Uterus (tissue), 4 donors: Measurements from ENCODE around the gene FNIP2. TPM values are rescaled to one million over a fixed set of nuclear protein-coding genes. Genes with fewer than 3 reads are reported as not detected.
A peak's percentile ranks its signal among the peaks of the same experiment; 100 is the strongest.
"Not testable (repeated sequence)": the region's sequence is repeated elsewhere in the genome, so short reads cannot be mapped to it uniquely, and the experiment has no call there.

Experiments
- DNase-seq, 2 donors: peaks; one replicate each; pipeline ENCODE4 v3.0.0-alpha.2; 2019 to 2020
- H3K27ac ChIP-seq, 2 donors: fragments of 200-600 bp; sonication (generic); 1 replicate in 1 of 2; 2 replicates in 1 of 2; pipeline ENCODE4 v1.5.1; 2016 to 2018
- H3K27me3 ChIP-seq, 2 donors: fragments of 200-600 bp; sonication (generic); one replicate each; pipeline ENCODE4 v1.5.1; 2018 to 2019; ENCODE audit warnings: control low read depth in 1 of 2
- H3K36me3 ChIP-seq, 2 donors: fragments of 200-600 bp; sonication (generic); one replicate each; pipeline ENCODE4 v1.5.1; 2019; ENCODE audit warnings: control low read depth in 1 of 2
- H3K4me1 ChIP-seq, 2 donors: fragments of 200-600 bp; sonication (generic); one replicate each; pipeline ENCODE4 v1.5.1; 2018 to 2019; ENCODE audit warnings: control low read depth in 1 of 2
- H3K4me3 ChIP-seq, 2 donors: fragments of 200-600 bp; sonication (generic); 1 replicate in 1 of 2; 2 replicates in 1 of 2; pipeline ENCODE4 v1.5.1; 2018 to 2019; ENCODE audit warnings: mild to moderate bottlenecking in 1 of 2
- H3K9me3 ChIP-seq, 2 donors: fragments of 200-600 bp; sonication (generic); one replicate each; pipeline ENCODE4 v1.5.1; 2019; ENCODE audit warnings: control low read depth in 1 of 2
- CTCF ChIP-seq, 4 experiments: fragments of 200-600 bp in 2 of 4; fragments of 450-650 bp in 2 of 4; sonication (generic) in 2 of 4; IDR thresholded peaks; one replicate each; pipeline ENCODE4 v1.5.1; 2016 to 2019; ENCODE audit warnings: antibody characterized with exemption in 4 of 4, mild to moderate bottlenecking in 2 of 4, moderate library complexity in 1 of 4
- POLR2A ChIP-seq, 2 donors: fragments of 450-650 bp; IDR thresholded peaks; one replicate each; pipeline ENCODE4 v1.6.1; 2016; ENCODE audit warnings: antibody characterized with exemption in 2 of 2, mild to moderate bottlenecking in 1 of 2, moderate library complexity in 1 of 2
- intact Hi-C: fragments of 100-400 bp; cut with DNase I; formaldehyde crosslinking; loops from one replicate; pipeline ENCODE4 v1.15.1; 2023; ENCODE audit warnings: low total_unique reads
- total RNA-seq, 4 donors: library from RNA; depleted of rRNA in 3 of 4; stranded (reverse); fragments of >200 nt in 3 of 4; gene quantifications; one replicate each; pipeline versions ENCODE4 v1.1.0 to v1.2.4, GENCODE V29; 2014 to 2023
- donor health status: DM: yes; HTN: yes; CAD: no.

FNIP2 gene
- total RNA-seq, 4 donors from 2014 or later: 8.5 to 61.9 (median 29.6) TPM

DNA sequence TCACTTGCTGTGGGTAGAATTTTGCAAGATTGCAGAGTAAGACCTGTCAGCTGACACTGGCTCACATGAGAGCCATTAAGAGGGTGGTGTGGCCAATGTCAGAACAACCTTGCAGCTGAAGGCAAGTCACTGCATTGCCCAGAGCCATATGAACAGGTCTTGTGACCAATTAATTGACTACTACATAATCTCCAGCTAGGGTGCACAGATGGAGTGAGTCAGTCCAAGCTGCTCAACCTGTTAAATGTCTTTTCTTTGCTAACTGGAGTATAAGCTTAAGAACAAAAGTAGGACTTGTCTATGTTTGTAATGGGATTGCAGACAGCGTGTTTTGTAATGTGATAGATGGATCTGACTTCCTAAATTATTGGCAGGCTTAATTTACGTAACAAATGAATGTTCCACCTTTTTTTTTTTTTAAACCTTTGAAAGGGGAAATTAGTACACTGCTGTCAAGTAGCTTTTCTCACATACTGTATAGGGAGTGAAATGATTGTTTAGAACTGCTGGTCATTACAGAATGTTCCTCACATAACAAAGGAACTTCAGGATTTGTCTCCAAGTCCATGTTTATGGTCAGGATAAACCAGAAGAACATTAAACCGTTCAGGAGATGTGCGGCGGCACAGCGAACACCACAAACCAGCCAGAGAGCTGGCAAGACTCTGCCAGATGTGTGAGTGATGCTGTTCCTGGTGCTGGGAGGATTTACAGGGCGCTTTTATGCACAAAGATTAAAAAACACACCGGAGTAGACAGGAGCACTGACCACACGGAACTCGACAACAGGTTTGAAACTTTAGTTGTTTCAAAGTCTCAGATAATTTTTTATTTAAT is 37.0 kb downstream of the FNIP2 start:
- Histone ChIP-seq H3K4me1 (peaks cover 0 to 7% of the 10 kb centered on the region in 2 donors), H3K27ac (no peak overlapping the region), H3K4me3 (no peak overlapping the region), H3K36me3 (no peaks in the 10 kb centered on the region), H3K27me3 (no peaks in the 10 kb centered on the region), H3K9me3 (no peaks in the 10 kb centered on the region)
- DNase-seq: no peak
- no peak for TF ChIP-seq POLR2A (IDR thresholded peaks at IDR 0.05)
- TF ChIP-seq CTCF (IDR thresholded peaks at IDR 0.05): no peak
- intact Hi-C loops: no loop called here

DNA sequence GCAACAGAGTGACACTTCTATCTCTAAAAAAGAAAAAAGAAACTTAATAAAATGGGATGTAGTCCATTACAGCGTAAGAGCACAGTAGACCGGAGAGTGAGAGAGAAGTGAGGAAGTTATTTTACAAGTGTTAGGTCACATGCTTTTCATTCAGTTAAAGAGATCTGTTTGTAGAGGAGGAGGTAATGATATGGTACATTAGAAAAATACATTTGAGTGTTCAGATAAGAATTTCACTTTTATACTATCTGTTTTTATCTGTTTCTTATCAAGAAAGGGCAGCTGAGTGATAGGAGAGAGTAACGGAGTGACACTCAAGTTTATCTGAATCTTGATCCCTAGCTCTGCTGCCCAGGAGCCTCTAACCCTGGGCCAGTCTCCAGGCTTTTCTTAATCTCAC is 38.9 kb downstream of the FNIP2 start:
- Histone ChIP-seq H3K9me3 (no peaks in the 10 kb centered on the region), H3K27me3 (no peaks in the 10 kb centered on the region), H3K4me3 (no peak overlapping the region), H3K4me1 (peaks cover 5 to 13% of the 10 kb centered on the region in 2 donors), H3K36me3 (no peaks in the 10 kb centered on the region), H3K27ac (no peak overlapping the region)
- TF ChIP-seq CTCF (IDR thresholded peaks at IDR 0.05) (no peak), POLR2A (IDR thresholded peaks at IDR 0.05) (no peak)
- DNase-seq: no peak
- intact Hi-C loops: no loop called here

GRCh38 chr4:158808399-158808798 is 39.6 kb downstream of the FNIP2 start:
- intact Hi-C loops: no loop called here
- H3K27me3 ChIP-seq: no peaks in the 10 kb centered on the region
- H3K4me1 ChIP-seq: peaks cover 5 to 13% of the 10 kb centered on the region in 2 donors
- TF ChIP-seq CTCF (IDR thresholded peaks at IDR 0.05) (no peak), POLR2A (IDR thresholded peaks at IDR 0.05) (no peak)
- H3K36me3 ChIP-seq: no peaks in the 10 kb centered on the region
- H3K9me3 ChIP-seq: no peaks in the 10 kb centered on the region
- H3K4me3 ChIP-seq: no peak overlapping the region
- no peak overlapping the region for H3K27ac ChIP-seq
- no peak for DNase-seq

- DNase-seq, H3K9me3 ChIP-seq, H3K4me3 ChIP-seq, intact Hi-C loops, H3K27me3 ChIP-seq, H3K36me3 ChIP-seq: not testable (repeated sequence)
- Histone ChIP-seq H3K27ac (peak overlapping the region; percentile 30 to 78), H3K4me1 (peaks cover 5 to 13% of the 10 kb centered on the region in 2 donors)
Measured at GRCh38 chr4:158809208-158809607, 40.4 kb downstream of the FNIP2 start.

DNA sequence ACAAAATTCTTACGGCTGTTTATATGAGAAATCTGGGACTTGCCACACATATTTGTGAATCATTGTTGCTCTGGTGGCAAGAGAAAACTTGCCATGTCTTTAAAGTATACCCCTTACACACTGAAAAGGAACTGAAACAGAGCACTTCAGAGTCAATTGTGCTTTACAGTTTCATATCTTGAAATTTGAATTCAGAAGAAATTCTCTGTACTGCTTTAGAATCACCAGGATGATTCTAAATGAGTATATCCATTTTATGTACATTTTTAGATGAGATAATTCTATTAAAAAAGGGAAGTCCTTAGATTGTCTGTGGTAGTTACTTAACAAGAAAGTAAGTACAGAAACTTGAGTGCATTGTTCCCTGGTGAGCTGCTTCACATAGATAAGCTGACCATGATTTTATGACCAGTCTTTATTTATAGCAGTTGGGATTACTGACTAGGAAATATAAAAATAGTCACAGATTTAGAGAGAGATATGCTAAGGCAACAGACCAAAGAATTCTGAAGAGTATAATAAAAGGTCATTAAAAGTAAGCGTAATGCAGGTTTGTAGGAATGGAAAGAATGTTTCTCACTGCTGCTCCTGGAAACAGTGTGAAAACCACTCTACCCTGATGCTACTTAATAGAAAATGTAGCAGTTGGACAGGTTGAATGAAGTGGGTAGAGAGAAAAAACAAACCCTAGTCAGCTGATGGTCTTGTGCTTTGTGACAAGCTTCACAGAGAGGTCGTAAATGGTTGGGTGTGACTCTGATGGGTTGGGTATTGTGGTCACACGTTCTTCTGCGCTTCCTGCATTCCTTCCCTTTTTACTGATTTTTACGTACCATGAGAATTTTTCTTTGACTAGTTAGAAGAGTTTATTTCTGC is 41.0 kb downstream of the FNIP2 start:
- peaks cover 5 to 13% of the 10 kb centered on the region in 2 donors for H3K4me1 ChIP-seq
- H3K27ac ChIP-seq: peak overlapping the region; percentile 62 to 78
- DNase-seq: no peak
- H3K27me3 ChIP-seq: no peaks in the 10 kb centered on the region
- TF ChIP-seq CTCF (IDR thresholded peaks at IDR 0.05) (no peak), POLR2A (IDR thresholded peaks at IDR 0.05) (no peak)
- intact Hi-C loops: no loop called here
- H3K36me3 ChIP-seq: no peaks in the 10 kb centered on the region
- no peaks in the 10 kb centered on the region for H3K9me3 ChIP-seq
- no peak overlapping the region for H3K4me3 ChIP-seq
